Trophoblast cell (in vitro differentiated cells and primary cell): Measurements from ENCODE around the gene CALHM1.
A peak's percentile ranks its signal among the peaks of the same experiment; 100 is the strongest.

Source experiments
- DNase-seq, 2 donors: peaks; one replicate each; pipeline ENCODE4 v3.0.0-alpha.2; 2016
- H2AFZ ChIP-seq: 2 replicates; pipeline ENCODE4 v1.6.1; 2013; ENCODE audit warnings: low read length, moderate library complexity, mild to moderate bottlenecking; ENCODE audit not compliant: insufficient read depth, poor library complexity
- H2AK5ac ChIP-seq: 2 replicates; pipeline ENCODE4 v1.6.1; 2013; ENCODE audit warnings: mild to moderate bottlenecking, low read length
- H2BK120ac ChIP-seq: 2 replicates; pipeline ENCODE4 v1.6.1; 2013; ENCODE audit warnings: low read length, mild to moderate bottlenecking, moderate library complexity; ENCODE audit not compliant: insufficient read depth, poor library complexity
- H2BK12ac ChIP-seq: 2 replicates; pipeline ENCODE4 v1.6.1; 2013; ENCODE audit warnings: mild to moderate bottlenecking, low read length, moderate library complexity
- H2BK5ac ChIP-seq: 2 replicates; pipeline ENCODE4 v1.6.1; 2013; ENCODE audit warnings: low read length, low read depth, moderate library complexity, mild to moderate bottlenecking; ENCODE audit not compliant: poor library complexity
- H3K14ac ChIP-seq: 2 replicates; pipeline ENCODE4 v1.6.1; 2013; ENCODE audit warnings: mild to moderate bottlenecking, low read length
- H3K18ac ChIP-seq: 2 replicates; pipeline ENCODE4 v1.6.1; 2013; ENCODE audit warnings: mild to moderate bottlenecking, low read length
- H3K23ac ChIP-seq: 2 replicates; pipeline ENCODE4 v1.6.1; 2013; ENCODE audit warnings: low read length
- H3K27ac ChIP-seq: 2 replicates; pipeline ENCODE4 v1.5.1; 2013; ENCODE audit warnings: low read depth, mild to moderate bottlenecking, inconsistent platforms, low read length, moderate library complexity
- H3K27me3 ChIP-seq: 2 replicates; pipeline ENCODE4 v1.6.1; 2013; ENCODE audit warnings: inconsistent platforms, mild to moderate bottlenecking, low read length, moderate library complexity; ENCODE audit not compliant: insufficient read depth
- H3K36me3 ChIP-seq, 2 experiments: 1 replicate in 1 of 2; 2 replicates in 1 of 2; pipeline ENCODE4 v1.6.1; 2013; ENCODE audit warnings: low read length in 2 of 2, mild to moderate bottlenecking in 2 of 2, moderate library complexity in 1 of 2; ENCODE audit not compliant: insufficient read depth in 2 of 2, control insufficient read depth in 1 of 2
- H3K4ac ChIP-seq: 2 replicates; pipeline ENCODE4 v1.6.1; 2013; ENCODE audit warnings: low read depth, mild to moderate bottlenecking, low read length, moderate library complexity
- H3K4me1 ChIP-seq, 2 experiments: 1 replicate in 1 of 2; 2 replicates in 1 of 2; pipeline ENCODE4 v1.6.1; 2013; ENCODE audit warnings: low read length in 2 of 2, mild to moderate bottlenecking in 2 of 2, moderate library complexity in 1 of 2; ENCODE audit not compliant: insufficient read depth in 2 of 2, control insufficient read depth in 1 of 2
- H3K4me2 ChIP-seq: 2 replicates; pipeline ENCODE4 v1.6.1; 2013; ENCODE audit warnings: inconsistent platforms, mild to moderate bottlenecking, low read length, moderate library complexity
- H3K4me3 ChIP-seq: 2 replicates; pipeline ENCODE4 v1.5.1; 2013; ENCODE audit warnings: mild to moderate bottlenecking, low read depth, low read length, inconsistent platforms
- H3K79me1 ChIP-seq: one replicate; pipeline ENCODE4 v1.6.1; 2013; ENCODE audit warnings: low read length
- H3K79me2 ChIP-seq: 2 replicates; pipeline ENCODE4 v1.6.1; 2013; ENCODE audit warnings: low read length, mild to moderate bottlenecking; ENCODE audit not compliant: control insufficient read depth, insufficient read depth, poor library complexity
- H3K9ac ChIP-seq: 2 replicates; pipeline ENCODE4 v1.6.1; 2013; ENCODE audit warnings: mild to moderate bottlenecking, low read length
- H3K9me3 ChIP-seq: 2 replicates; pipeline ENCODE4 v1.6.1; 2013; ENCODE audit warnings: low read depth, mild to moderate bottlenecking, control low read depth, inconsistent platforms, low read length; ENCODE audit not compliant: insufficient read depth
- H4K12ac ChIP-seq: 2 replicates; pipeline ENCODE4 v1.6.1; 2013; ENCODE audit warnings: low read depth, mild to moderate bottlenecking, low read length, moderate library complexity
- H4K8ac ChIP-seq: 2 replicates; pipeline ENCODE4 v1.6.1; 2013; ENCODE audit warnings: low read depth, mild to moderate bottlenecking, low read length, moderate library complexity
- H4K91ac ChIP-seq: one replicate; pipeline ENCODE4 v1.6.1; 2013; ENCODE audit warnings: low read depth, mild to moderate bottlenecking, low read length, moderate library complexity
- WGBS: extraction: QIAGEN DNeasy Blood & Tissue Kit; methylation state at CpG from one replicate; pipeline ENCODE4 v1.1.7; 2013; ENCODE audit warnings: missing lambda C conversion rate; ENCODE audit not compliant: insufficient read length, insufficient coverage; ENCODE audit errors: extremely low coverage; 5-methylcytosine and 5-hydroxymethylcytosine counted together

Gene CALHM1

GRCh38 chr10:103480521-103480920 is 21.8 kb upstream of the CALHM1 start:
- H4K91ac ChIP-seq = no peak overlapping the region
- H4K12ac ChIP-seq = no peak overlapping the region
- H3K14ac ChIP-seq = no peak overlapping the region
- H3K27ac ChIP-seq = no peak overlapping the region
- H4K8ac ChIP-seq = no peak overlapping the region
- H3K79me2 ChIP-seq = no peaks in the 10 kb centered on the region
- H2AFZ ChIP-seq = no peak overlapping the region
- peaks cover 2 to 3% of the 10 kb centered on the region in 2 experiments for H3K4me1 ChIP-seq
- H2BK5ac ChIP-seq = no peak overlapping the region
- no peaks in the 10 kb centered on the region for H3K36me3 ChIP-seq
- H3K23ac ChIP-seq = no peak overlapping the region
- DNase-seq = no peak
- peak overlapping the region; percentile 30 for H2BK12ac ChIP-seq
- no CpG with 5 or more reads among the region's 5 CpGs for WGBS
- H2BK120ac ChIP-seq = no peak overlapping the region
- peak overlapping the region; percentile 20 for H3K4me3 ChIP-seq
- H3K27me3 ChIP-seq = no peaks in the 10 kb centered on the region
- no peak overlapping the region for H3K4me2 ChIP-seq
- no peaks in the 10 kb centered on the region for H3K79me1 ChIP-seq
- H2AK5ac ChIP-seq = no peak overlapping the region
- H3K9me3 ChIP-seq = no peaks in the 10 kb centered on the region
- peak overlapping the region; percentile 48 for H3K9ac ChIP-seq
- H3K18ac ChIP-seq = no peak overlapping the region
- no peak overlapping the region for H3K4ac ChIP-seq

DNA sequence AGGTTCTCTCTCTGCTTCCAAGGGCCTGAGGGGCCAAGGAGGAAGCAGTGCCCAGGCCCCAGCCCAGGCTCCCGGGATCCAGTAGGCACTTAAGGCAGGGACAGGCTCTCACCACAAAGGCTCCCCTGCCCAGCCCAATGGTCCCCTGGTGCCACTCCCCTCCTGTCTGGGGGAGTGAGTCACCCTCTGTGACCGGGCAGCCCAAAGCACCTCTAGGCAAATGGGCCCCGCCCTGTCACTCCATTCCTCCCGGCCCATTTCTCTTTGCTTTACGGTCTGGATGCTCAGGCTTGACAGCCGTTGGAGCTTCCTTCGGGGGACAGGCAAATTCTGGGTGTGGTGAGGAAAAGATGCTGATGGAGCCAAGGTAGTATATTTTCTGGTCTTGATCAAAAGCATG is 20.4 kb upstream of the CALHM1 start, which contains the start of gene CALHM3:
Gene CALHM3 (minus strand): TSS at position 106 of the 400 bp plus-strand sequence. CDS start 208 bp downstream, outside the sequence.
- H4K91ac ChIP-seq = no peak within 1 kb of the TSS
- no peak within 1 kb of the TSS for H3K4me2 ChIP-seq
- H3K14ac ChIP-seq = no peak within 1 kb of the TSS
- H3K4ac ChIP-seq = no peak within 1 kb of the TSS
- H2BK120ac ChIP-seq = no peak within 1 kb of the TSS
- H3K4me1 ChIP-seq = peaks cover 2 to 3% of the 10 kb centered on the region in 2 experiments
- H2AK5ac ChIP-seq = peak within 1 kb of the TSS; percentile 44
- no peaks in the 10 kb centered on the region for H3K79me1 ChIP-seq
- no peaks in the 10 kb centered on the region for H3K9me3 ChIP-seq
- no peak within 1 kb of the TSS for H3K4me3 ChIP-seq
- H3K36me3 ChIP-seq = no peaks in the 10 kb centered on the region
- no peak within 1 kb of the TSS for H3K27ac ChIP-seq
- no peak within 1 kb of the TSS for H3K23ac ChIP-seq
- no peak within 1 kb of the TSS for H2AFZ ChIP-seq
- H3K79me2 ChIP-seq = no peaks in the 10 kb centered on the region
- no CpG with 5 or more reads among the region's 7 CpGs for WGBS
- DNase-seq = peak; percentile 50 to 70
- no peaks in the 10 kb centered on the region for H3K27me3 ChIP-seq
- H4K12ac ChIP-seq = no peak within 1 kb of the TSS
- H3K9ac ChIP-seq = no peak within 1 kb of the TSS
- no peak within 1 kb of the TSS for H3K18ac ChIP-seq
- no peak within 1 kb of the TSS for H4K8ac ChIP-seq
- H2BK12ac ChIP-seq = no peak within 1 kb of the TSS
- H2BK5ac ChIP-seq = no peak within 1 kb of the TSS

DNA sequence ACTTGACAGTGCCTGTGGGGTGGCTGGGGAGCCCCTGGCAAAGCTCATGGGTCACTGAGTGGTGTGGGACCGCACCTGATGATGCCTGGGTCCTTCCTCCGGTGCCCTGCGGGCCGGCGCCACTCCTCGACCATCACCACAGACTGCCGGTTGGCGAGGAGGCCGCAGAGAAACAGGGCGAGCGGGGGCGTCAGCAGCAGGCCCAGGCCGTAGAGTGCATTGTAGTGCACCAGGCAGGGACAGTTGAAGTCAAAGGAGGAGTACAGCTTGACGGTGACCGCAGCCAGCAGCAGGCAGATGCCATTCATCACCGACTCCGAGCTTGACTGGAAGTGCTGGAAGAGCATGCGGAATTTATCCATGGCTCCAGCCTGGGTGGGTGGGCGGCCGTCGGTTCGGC is 20.0 kb upstream of the CALHM1 start:
- no peaks in the 10 kb centered on the region for H3K9me3 ChIP-seq
- H2AFZ ChIP-seq = no peak overlapping the region
- H3K27me3 ChIP-seq = no peaks in the 10 kb centered on the region
- H3K9ac ChIP-seq = no peak overlapping the region
- H4K12ac ChIP-seq = no peak overlapping the region
- no peaks in the 10 kb centered on the region for H3K79me2 ChIP-seq
- H3K23ac ChIP-seq = no peak overlapping the region
- H4K8ac ChIP-seq = no peak overlapping the region
- no peak overlapping the region for H3K27ac ChIP-seq
- H3K4me3 ChIP-seq = no peak overlapping the region
- H4K91ac ChIP-seq = no peak overlapping the region
- H2BK120ac ChIP-seq = no peak overlapping the region
- H3K36me3 ChIP-seq = no peaks in the 10 kb centered on the region
- DNase-seq = no peak
- WGBS = no CpG with 5 or more reads among the region's 22 CpGs
- H2BK12ac ChIP-seq = no peak overlapping the region
- no peak overlapping the region for H3K4me2 ChIP-seq
- no peaks in the 10 kb centered on the region for H3K79me1 ChIP-seq
- H3K4ac ChIP-seq = no peak overlapping the region
- H3K4me1 ChIP-seq = peaks cover 2 to 3% of the 10 kb centered on the region in 2 experiments
- H3K14ac ChIP-seq = no peak overlapping the region
- no peak overlapping the region for H2BK5ac ChIP-seq
- no peak overlapping the region for H3K18ac ChIP-seq
- no peak overlapping the region for H2AK5ac ChIP-seq

- peak overlapping the region; percentile 42 for H2BK12ac ChIP-seq
- peaks cover 2 to 3% of the 10 kb centered on the region in 2 experiments for H3K4me1 ChIP-seq
- no peaks in the 10 kb centered on the region for H3K36me3 ChIP-seq
- H3K9me3 ChIP-seq = no peaks in the 10 kb centered on the region
- no peak for DNase-seq
- no peak overlapping the region for H4K8ac ChIP-seq
- H3K18ac ChIP-seq = no peak overlapping the region
- no peak overlapping the region for H4K12ac ChIP-seq
- H4K91ac ChIP-seq = no peak overlapping the region
- no CpG with 5 or more reads among the region's 11 CpGs for WGBS
- H3K4me2 ChIP-seq = no peak overlapping the region
- H2AFZ ChIP-seq = no peak overlapping the region
- H3K23ac ChIP-seq = no peak overlapping the region
- H2BK120ac ChIP-seq = no peak overlapping the region
- H2BK5ac ChIP-seq = no peak overlapping the region
- H3K79me1 ChIP-seq = no peaks in the 10 kb centered on the region
- no peaks in the 10 kb centered on the region for H3K27me3 ChIP-seq
- no peak overlapping the region for H3K27ac ChIP-seq
- H3K79me2 ChIP-seq = no peaks in the 10 kb centered on the region
- no peak overlapping the region for H3K4me3 ChIP-seq
- no peak overlapping the region for H3K4ac ChIP-seq
- H2AK5ac ChIP-seq = no peak overlapping the region
- peak overlapping the region; percentile 0 for H3K14ac ChIP-seq
- no peak overlapping the region for H3K9ac ChIP-seq
Measured at GRCh38 chr10:103476046-103476768, 17.5 kb upstream of the CALHM1 start.
